HG03558 (cell line): ENCODE data around the gene HDAC6.
A peak's percentile ranks its signal among the peaks of the same experiment; 100 is the strongest.

Experiments
- ATAC-seq: cut with Tn5 transposase; IDR thresholded peaks from one replicate; pipeline ENCODE4 v1.9.1; 2021; ENCODE audit warnings: moderate number of reproducible peaks; ENCODE audit not compliant: unreplicated experiment; ENCODE audit errors: extremely low read depth

HDAC6 gene

DNA sequence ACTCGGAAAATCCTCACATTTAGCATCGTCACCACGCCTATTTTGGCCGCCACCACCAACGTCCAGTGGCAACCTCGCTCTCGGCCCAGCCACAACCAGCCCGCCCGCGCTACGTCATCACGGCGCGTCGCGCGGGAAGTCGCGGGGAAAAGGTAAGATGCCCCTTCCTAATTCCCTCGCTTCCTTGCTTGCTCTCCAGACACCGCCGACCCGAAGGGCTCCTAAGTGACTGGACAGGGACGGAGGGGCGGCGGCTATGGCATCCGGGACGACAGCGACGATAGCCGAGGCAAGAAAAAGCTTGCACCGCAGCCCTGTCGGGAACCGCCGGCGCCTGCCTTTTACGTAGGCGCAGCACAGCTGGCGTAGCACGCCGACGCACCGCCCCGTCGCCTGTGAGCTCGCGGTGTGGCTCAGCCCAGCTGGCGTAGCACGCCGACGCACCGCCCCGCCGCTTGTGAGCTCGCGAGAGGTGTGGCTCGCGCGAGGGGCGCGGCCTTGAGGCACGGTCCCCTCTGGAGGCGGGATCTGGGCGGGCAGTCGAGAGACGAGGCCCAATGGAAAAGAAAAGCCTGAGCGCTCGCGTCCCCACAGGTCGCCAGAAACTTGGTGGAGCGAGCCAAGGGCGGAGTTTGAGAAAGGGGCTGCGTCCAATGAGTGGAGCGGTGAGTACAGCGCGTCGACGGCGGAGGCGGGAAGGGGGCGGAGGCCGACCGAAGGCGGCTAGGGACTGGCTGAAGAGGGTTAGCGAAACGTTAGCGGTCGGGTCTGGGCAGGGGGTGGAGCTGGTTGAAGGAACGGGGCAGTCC lies at the start of gene HDAC6:
Gene HDAC6, plus strand, starts transcription at position 788 of the 809 bp plus-strand sequence. CDS start 626 bp downstream, outside the sequence.
- peak; percentile 89 for ATAC-seq

DNA sequence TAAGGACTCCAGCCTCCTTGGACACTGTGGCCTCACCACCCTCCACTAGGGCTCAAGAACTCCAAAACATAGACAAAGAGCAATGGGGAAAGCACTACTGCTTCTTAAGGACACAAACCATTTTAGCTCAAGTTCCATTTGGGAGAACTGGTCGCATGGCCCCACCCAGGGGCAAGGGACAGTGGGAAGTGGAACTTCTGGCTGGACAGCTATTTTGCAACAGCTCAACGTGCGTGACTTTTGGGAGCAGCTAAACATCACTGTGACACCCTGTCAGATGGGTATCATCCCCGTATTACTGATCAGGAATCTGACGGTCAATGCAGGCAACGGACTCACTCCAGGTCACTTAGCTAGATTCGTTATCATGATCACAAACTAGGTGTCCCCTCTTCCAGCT lies 49.4 kb upstream of the HDAC6 start:
- ATAC-seq = no peak

DNA sequence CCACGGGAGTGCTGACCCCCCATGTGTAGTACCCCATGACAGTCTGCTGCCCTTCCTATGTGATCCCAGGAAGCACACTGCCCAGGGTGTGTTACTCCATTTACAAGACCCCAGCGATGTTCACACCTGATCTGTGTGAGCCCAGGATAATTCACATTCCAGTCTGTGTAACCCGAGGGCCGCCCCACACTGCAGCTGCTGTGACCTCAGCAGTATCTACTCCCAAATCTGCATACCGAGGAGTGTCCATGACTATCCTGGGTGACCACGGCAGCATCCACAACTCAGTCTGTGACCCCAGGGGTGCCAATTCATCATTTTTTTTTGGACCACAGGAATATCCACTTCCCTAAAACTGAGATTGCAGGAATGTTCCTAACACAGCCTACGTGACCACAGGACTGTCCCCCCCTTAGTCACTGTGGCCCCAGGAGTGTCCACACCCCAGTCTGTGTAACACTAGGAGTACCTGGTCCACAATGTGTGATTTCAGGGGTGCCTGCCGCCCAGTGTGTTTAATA lies 48.1 kb upstream of the HDAC6 start:
- ATAC-seq = no peak

DNA sequence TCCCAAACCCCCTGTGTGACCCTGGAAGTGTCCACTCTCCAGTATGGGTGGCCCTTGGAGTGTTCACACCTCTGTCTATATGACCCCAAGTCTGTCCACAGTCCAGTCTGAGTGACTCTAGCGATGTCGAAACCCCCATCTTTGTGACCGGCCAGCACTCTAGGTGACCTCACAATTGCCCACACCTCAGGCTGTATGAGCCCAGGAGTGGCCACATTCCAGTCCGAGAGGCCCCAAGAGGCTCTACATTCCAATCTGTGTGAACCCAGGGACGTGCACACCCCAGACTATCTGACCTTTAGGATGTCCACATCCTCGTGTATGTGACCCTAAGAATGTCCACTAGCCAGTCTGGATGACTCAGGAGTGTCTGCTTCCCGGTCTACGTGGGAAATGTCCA lies 47.6 kb upstream of the HDAC6 start:
- no peak for ATAC-seq

DNA sequence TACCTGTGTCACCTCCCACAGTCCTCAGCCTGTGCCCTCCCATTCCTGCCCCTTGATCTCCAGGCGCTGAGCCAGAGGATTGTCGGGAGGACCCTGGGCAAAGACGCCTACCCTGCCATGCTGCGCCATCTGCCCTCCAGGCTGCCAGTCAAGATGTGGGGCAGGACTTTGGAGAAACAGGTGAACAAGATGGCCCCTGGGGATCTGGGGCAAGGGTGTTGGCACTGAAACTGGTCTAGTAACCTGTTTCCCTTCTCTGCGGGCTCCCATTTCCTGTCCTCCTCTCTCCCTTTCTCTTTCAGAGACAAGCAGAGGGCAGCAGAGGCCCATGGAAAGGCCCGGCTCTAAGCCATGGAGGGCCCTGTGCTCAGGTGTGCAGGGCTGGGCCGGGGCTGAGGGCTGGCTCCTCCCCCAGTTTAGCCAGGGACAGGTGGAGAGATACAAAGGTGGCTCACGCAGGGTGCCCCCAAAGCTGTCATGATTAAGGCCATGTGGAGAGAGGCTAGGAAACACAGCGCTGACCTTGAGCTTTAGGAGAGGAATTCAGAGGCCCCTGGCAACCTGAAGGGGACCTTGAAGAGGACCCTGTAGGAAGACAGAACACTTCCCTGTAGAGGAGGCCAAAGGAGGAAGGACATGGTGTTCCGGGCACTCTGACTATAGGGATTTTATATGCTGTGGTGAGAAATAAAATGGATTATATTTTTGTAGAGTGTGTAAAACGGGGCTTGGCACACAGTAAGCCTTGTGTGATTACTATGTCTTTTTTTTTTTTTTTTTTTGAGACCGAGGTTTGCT lies 40.0 kb upstream of the HDAC6 start, which contains the start of gene GLOD5:
Gene GLOD5, plus strand, starts transcription at position 74 of the 798 bp plus-strand sequence. Its CDS starts 44 bp downstream, at position 118.
- ATAC-seq = no peak

DNA sequence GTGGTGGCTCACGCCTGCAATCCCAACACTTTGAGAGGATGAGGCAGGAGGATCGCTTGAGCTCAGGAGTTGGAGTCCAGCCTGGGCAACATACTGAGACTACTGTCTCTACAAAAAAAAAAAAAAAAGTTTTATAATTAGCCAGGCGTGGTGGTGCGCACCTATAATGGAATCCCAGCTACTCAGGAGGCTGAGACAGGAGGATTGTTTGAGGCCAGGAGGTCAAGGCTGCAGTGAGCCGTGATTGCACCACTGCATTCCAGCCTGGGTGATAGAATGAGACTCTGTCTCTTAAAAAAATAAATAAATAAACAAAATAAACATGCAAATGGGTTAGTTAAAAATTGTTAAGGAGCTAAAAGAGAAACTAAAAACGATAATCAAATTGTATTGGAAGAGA lies 32.6 kb upstream of the HDAC6 start:
- no peak for ATAC-seq

DNA sequence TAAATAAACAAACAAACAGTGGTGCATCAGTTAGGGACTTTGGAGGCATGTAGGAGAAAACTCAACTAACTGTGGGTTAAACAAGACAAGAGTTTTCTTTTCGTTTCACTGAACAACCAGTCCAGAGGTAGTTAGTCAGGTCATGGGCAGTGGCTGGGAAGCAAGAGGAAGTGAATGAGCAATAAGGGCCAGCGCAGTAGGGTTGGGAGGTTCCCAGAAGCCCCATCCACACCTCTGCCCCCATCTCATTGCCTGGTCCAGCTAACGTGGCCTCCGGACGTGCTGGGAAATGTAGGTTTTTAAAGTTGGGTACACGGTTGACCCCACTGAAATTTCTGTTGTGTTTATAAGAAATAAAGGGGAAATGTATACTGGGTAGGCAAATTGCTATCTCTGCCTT lies 31.6 kb upstream of the HDAC6 start:
- no peak for ATAC-seq

DNA sequence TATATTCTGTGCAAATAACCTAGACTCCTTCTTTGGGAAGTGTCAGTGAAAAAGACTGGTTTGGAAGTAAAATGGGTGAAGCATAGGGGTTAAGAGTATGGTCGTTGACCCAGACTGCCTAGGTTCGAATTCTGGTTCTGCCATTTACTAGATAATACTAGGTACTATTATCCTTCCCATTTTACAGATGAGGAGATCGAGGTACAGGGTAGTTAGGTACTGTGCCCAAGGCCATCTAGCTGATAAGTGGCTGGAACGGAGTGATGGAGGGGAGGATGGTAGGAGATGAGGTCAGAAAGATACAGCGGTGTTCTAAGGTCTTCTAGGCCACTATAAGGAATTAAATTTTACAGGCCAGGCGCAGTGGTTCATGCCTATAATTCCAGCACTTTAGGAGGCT lies 29.3 kb upstream of the HDAC6 start:
- ATAC-seq = no peak

DNA sequence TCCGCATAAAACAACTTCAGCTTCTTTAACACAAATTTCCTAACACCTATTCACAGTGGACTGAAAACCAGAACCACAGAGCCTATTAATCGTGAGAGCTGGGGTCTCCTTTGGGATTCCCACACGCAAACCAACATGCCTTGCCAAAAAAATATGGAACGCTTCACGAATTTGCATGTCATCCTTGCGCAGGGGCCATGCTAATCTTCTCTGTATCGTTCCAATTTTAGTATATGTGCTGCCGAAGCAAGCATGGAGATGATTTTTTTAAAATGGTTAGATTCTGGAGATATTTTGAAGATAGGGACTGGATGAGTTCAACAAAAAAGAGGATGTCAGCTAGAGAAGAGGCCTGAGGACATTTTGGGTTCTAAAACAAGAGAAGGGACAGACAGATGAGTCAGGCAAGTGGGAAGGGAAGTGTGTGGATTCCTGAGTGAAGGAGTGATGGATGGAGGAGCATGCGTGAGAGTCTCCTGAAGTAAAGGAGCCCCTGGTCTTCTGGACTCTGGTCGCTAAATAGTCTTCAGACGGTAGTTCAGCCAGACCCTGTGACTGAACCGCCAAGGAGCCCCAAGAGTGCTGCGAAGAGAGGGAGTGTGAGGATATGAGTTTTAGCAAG lies 24.9 kb upstream of the HDAC6 start:
- ATAC-seq = no peak

DNA sequence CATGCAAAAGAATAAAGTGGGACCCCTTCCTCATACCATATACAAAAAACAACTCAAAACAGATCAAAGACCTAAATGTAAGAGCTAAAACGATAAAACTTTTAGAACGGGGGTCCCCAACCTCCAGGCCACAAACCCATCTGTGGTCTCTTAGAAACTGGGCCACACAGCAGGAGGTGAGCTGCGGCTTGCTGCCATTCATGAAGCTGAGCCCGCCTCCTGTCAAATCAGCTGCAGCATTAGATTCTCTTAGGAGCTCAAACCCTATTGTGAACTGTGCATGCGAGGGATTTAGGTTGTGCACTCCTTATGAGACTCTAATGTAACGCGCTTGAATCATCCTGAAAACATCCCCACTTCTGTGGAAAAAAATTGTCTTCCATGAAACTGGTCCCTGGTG lies 22.5 kb upstream of the HDAC6 start:
- no peak for ATAC-seq

DNA sequence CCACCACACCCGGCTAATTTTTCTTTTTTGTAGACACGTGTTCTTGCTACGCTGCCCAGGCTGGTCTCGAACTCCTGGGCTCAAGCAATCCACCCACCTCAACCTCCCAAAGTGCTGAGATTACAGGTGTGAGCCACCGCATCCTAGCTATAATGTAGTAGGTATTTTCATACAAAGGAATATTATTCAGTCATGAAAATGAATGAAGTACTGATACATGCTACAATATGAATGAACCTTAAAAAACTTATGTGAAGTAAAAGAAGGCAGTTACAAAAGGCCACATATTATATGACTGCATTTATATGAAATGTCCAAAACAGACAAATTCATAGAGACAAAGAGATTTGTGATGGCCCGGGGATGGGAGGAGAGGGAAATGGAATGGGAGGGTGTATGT lies 20.2 kb upstream of the HDAC6 start:
- ATAC-seq = no peak

DNA sequence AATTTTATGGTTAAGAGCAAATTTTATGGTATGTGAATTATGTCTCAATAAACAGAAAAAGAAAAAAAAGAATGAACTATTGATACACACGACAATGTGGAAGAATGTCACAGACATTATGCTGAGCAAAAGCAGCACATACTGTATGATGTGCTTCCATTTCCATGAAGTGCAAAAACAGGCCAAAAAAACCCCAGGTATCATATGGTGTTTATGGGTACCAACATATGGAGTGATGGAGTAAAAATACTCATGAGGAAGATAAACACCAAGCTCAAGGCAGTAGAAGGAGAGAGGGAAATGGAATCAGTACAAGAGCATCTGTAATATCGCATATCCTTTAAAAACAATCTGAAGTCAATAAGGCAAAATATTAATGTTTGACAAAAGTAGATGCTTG lies 19.7 kb upstream of the HDAC6 start:
- no peak for ATAC-seq

DNA sequence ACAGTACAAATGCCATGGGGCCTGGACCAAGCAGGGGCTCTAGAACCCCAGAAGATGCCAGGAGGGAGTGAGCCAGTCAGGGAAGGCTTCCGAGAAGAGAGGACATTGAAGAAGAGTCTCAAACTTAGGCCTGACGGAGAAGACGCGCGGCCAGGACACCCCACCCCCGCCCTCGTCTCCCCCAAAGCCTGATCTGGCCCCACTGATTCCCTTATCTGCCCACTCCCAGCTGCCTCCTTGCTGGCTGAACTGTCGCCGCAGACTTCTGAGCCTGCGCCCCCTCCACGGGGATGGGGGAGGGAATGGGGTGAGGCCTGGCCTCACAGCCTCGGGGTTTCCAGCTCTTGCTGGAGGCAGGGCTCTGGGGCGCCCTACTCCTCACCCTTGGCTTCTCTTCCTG lies 19.1 kb upstream of the HDAC6 start:
- ATAC-seq = no peak

DNA sequence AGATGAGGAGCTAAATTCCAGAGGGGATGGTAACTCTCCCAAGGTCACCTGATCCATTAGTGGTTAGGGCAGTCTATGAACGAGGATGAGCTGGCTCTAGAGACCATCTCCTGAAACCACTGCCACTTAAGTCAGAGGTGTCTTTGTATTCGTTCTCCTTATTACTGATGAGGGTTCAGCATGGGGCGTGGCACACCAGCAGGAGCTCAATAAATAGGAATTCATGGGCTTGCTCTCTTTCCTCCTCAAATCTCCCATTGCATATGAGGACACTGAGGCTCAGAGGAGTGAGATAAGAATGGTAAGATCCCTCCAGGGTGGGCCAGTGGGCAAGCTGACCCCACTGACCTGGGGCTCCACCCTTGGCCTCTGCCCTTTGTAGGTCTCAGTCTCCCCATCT lies 17.1 kb upstream of the HDAC6 start:
- no peak for ATAC-seq

DNA sequence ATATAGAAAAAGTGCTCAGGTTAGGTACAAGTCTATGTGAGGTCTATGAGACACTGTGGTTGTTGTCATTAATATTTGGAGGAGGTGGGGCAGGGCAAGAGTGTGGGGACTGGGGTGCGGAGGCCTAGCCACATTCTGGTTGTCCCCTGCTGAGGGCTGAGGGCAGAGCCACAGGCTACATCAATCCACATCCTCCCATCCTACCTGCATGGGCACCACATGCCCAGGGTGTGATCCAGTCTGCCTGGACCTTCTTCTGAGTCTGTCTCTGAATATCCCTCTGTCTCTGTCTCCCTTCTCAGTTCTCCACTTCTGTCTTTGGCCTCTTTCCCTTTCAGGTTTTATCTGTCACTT lies 16.7 kb upstream of the HDAC6 start:
- ATAC-seq = no peak

DNA sequence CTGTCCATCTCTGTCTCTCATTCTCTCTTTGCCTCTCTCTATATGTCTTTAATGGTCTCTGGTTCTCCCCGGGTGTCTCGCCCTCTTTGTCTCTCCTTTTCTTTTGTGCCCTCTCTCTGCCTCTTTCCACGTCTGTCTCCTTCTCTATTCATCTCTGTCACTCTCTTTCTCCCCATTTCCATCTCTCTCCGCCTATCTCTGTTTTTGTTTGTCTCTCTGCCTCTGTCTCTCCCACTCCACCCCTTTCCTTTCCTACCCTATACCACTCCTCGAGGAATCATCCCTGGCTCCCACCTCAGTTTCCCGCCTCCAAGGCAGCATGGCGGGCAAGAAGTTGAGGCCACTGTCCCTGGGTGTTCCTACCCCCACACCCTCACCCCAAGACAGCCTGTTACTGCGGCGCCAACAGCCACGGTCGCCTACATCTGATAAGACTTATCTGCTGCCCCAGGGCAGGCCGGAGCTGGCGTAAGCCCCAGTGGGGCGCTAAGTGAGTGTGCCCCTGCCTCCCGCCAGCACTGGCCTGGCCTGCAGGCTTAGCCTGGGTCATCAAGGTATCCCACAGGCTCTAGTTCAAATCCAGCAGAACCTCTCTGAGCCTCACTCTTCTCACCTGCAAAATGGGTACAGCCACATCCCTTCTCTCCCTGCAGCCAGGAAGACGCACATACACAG lies 16.2 kb upstream of the HDAC6 start:
- ATAC-seq = no peak

DNA sequence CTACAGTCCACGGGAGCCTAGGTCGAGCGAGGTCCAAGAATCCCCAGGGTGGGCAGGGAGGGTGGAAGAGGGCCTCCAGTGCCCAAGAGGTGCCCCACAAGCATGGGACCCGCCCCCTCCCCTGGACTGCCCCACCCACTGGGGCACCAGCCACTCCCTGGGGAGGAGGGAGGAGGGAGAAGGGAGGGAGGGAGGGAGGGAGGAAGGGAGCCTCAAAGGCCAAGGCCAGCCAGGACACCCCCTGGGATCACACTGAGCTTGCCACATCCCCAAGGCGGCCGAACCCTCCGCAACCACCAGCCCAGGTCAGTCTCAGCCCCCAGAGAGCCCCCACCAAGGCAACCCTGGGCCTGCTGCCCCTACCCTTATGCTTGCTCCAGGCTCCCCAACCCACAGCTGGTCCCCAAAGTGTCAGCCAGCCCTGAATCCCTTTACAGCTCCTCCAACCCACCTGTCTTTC lies 15.5 kb upstream of the HDAC6 start, which contains the start of gene GATA1:
Gene GATA1, plus strand, starts transcription at position 250 of the 460 bp plus-strand sequence. CDS start 4,520 bp downstream, outside the sequence.
- ATAC-seq = no peak

DNA sequence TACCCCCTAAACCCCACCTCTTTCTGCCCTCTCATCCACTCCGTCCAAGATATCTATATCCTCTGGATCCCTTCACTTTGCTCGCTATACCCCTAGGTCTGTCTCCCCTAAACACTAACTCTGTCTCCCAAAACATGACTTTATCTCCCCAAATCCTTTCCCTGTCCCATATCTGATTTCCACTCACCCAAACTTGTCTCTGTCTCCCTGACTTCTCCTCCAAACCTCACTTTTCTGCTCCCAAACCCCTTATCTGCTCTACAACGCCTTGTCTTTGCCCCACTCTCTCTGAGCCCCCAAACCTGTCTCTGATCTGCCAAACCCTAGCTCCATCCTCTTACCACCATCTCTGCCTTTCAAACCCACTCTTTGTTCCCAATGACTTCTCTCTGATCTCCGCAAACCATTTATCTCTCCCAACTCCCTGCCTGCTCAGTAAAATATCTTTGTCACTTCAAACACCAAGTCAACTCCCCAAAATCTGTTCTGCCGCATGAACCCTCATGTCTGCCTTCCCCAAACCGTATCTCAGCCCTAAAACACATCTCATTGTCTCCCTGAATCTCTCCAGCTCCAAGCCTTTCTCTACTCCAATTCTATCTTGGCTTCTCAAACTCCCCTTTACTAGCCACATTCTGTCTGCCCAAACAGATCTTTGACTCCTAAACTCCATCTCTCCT lies 14.9 kb upstream of the HDAC6 start:
- ATAC-seq = no peak
